Immature natural killer cell (primary cell): ENCODE data around the gene MRGPRF. TPM values are rescaled to one million over a fixed set of nuclear protein-coding genes. Genes with fewer than 3 reads are reported as not detected.
"Not testable (repeated sequence)": the region's sequence is repeated elsewhere in the genome, so short reads cannot be mapped to it uniquely, and the experiment has no call there.

ENCODE experiments used
- DNase-seq, 3 donors: peaks; one replicate each; pipeline ENCODE4 v3.0.0; 2022; ENCODE audit warnings: mixed read lengths in 1 of 3
- H3K27ac Mint-ChIP-seq, 6 donors: one replicate each; pipeline ENCODE4 v1.8.0; 2020; ENCODE audit warnings: mixed read lengths in 6 of 6, mild to moderate bottlenecking in 5 of 6, inconsistent platforms in 4 of 6, moderate library complexity in 3 of 6
- H3K27me3 Mint-ChIP-seq, 3 donors: one replicate each; pipeline ENCODE4 v1.8.0; 2020 to 2021; ENCODE audit warnings: low read depth in 3 of 3, mild to moderate bottlenecking in 3 of 3, mixed read lengths in 3 of 3, moderate library complexity in 3 of 3, inconsistent platforms in 1 of 3
- H3K36me3 Mint-ChIP-seq, 3 donors: one replicate each; pipeline ENCODE4 v1.8.0; 2020; ENCODE audit warnings: mixed read lengths in 3 of 3, inconsistent platforms in 2 of 3, mild to moderate bottlenecking in 2 of 3
- H3K4me1 Mint-ChIP-seq, 2 donors: one replicate each; pipeline ENCODE4 v1.8.0; 2020; ENCODE audit warnings: inconsistent platforms in 2 of 2, mild to moderate bottlenecking in 2 of 2, mixed read lengths in 2 of 2, moderate library complexity in 1 of 2
- H3K4me3 Mint-ChIP-seq, 5 donors: one replicate each; pipeline ENCODE4 v1.8.0; 2020; ENCODE audit warnings: mild to moderate bottlenecking in 5 of 5, mixed read lengths in 5 of 5, inconsistent platforms in 3 of 5, moderate library complexity in 3 of 5
- H3K9me3 Mint-ChIP-seq, 6 donors: one replicate each; pipeline ENCODE4 v1.8.0; 2020; ENCODE audit warnings: mild to moderate bottlenecking in 6 of 6, mixed read lengths in 6 of 6, inconsistent platforms in 4 of 6, moderate library complexity in 3 of 6
- polyA plus RNA-seq, 3 donors: library from polyadenylated mRNA; unstranded; fragments of 300-500 nt; fragmentation: Illumina TruSeq; gene quantifications; one replicate each; pipeline ENCODE4 v1.2.3, GENCODE V29; 2021

The MRGPRF gene
- polyA plus RNA-seq, 3 donors from 2014 or later, result not detected

GRCh38 chr11:68974421-68975194 is 38.4 kb downstream of the MRGPRF start:
- no peaks in the 10 kb centered on the region for H3K36me3 Mint-ChIP-seq
- DNase-seq, result no peak
- no peak overlapping the region for H3K4me3 Mint-ChIP-seq
- H3K4me1 Mint-ChIP-seq, result no peaks in the 10 kb centered on the region
- no peaks in the 10 kb centered on the region for H3K9me3 Mint-ChIP-seq
- H3K27me3 Mint-ChIP-seq, result peaks cover 3 to 4% (median 3%) of the 10 kb centered on the region in 3 donors
- no peak overlapping the region for H3K27ac Mint-ChIP-seq

GRCh38 chr11:68973706-68974105 is 39.3 kb downstream of the MRGPRF start:
- H3K9me3 Mint-ChIP-seq, result not testable (repeated sequence)

GRCh38 chr11:68973219-68973618 is 39.8 kb downstream of the MRGPRF start:
- Mint-ChIP-seq H3K36me3 (no peaks in the 10 kb centered on the region), H3K27ac (no peak overlapping the region), H3K4me3 (no peak overlapping the region), H3K9me3 (no peaks in the 10 kb centered on the region), H3K4me1 (no peaks in the 10 kb centered on the region), H3K27me3 (peaks cover 0 to 3% (median 3%) of the 10 kb centered on the region in 3 donors)
- DNase-seq, result no peak

More at GRCh38 chr11:68973706-68974105, 39.3 kb downstream of the MRGPRF start:
- not testable (repeated sequence) for H3K4me3 Mint-ChIP-seq, H3K36me3 Mint-ChIP-seq, H3K27me3 Mint-ChIP-seq, H3K4me1 Mint-ChIP-seq, DNase-seq
- peak overlapping the region in 1 of 6 donors; percentile 6 for H3K27ac Mint-ChIP-seq

- H3K36me3 Mint-ChIP-seq, result no peaks in the 10 kb centered on the region
- H3K4me1 Mint-ChIP-seq, result no peaks in the 10 kb centered on the region
- peaks cover 0 to 5% (median 3%) of the 10 kb centered on the region in 3 donors for H3K27me3 Mint-ChIP-seq
- H3K27ac Mint-ChIP-seq, result no peak overlapping the region
- no peak overlapping the region for H3K4me3 Mint-ChIP-seq
- no peak for DNase-seq
- H3K9me3 Mint-ChIP-seq, result no peaks in the 10 kb centered on the region
Measured at GRCh38 chr11:68970921-68971636, 42.0 kb downstream of the MRGPRF start.

- Mint-ChIP-seq H3K36me3 (no peaks in the 10 kb centered on the region), H3K4me3 (no peak overlapping the region)
Measured at GRCh38 chr11:68969386-68969785, 43.7 kb downstream of the MRGPRF start.

GRCh38 chr11:68968306-68969250 is 44.5 kb downstream of the MRGPRF start:
- Mint-ChIP-seq H3K4me1 (no peaks in the 10 kb centered on the region), H3K4me3 (no peak overlapping the region)

More at GRCh38 chr11:68969386-68969785, 43.7 kb downstream of the MRGPRF start:
- peaks cover 0 to 5% (median 3%) of the 10 kb centered on the region in 3 donors for H3K27me3 Mint-ChIP-seq
- no peaks in the 10 kb centered on the region for H3K4me1 Mint-ChIP-seq
- H3K9me3 Mint-ChIP-seq, result no peaks in the 10 kb centered on the region
- no peak overlapping the region for H3K27ac Mint-ChIP-seq
- no peak for DNase-seq

GRCh38 chr11:68966894-68967780 is 45.9 kb downstream of the MRGPRF start:
- H3K9me3 Mint-ChIP-seq, result no peaks in the 10 kb centered on the region
- peaks cover 0 to 4% of the 10 kb centered on the region in 2 donors for H3K4me1 Mint-ChIP-seq
- no peak overlapping the region for H3K27ac Mint-ChIP-seq
- DNase-seq, result no peak
- H3K27me3 Mint-ChIP-seq, result peaks cover 0 to 5% (median 3%) of the 10 kb centered on the region in 3 donors
- H3K36me3 Mint-ChIP-seq, result no peaks in the 10 kb centered on the region
- no peak overlapping the region for H3K4me3 Mint-ChIP-seq

More at GRCh38 chr11:68968306-68969250, 44.5 kb downstream of the MRGPRF start:
- DNase-seq, result no peak
- Mint-ChIP-seq H3K27me3 (peaks cover 0 to 5% (median 3%) of the 10 kb centered on the region in 3 donors), H3K36me3 (no peaks in the 10 kb centered on the region), H3K27ac (no peak overlapping the region), H3K9me3 (no peaks in the 10 kb centered on the region)

- H3K27me3 Mint-ChIP-seq, result peaks cover 0 to 5% (median 0%) of the 10 kb centered on the region in 3 donors
- H3K4me1 Mint-ChIP-seq, result peaks cover 0 to 4% of the 10 kb centered on the region in 2 donors
- no peak for DNase-seq
- H3K9me3 Mint-ChIP-seq, result no peaks in the 10 kb centered on the region
- no peak overlapping the region for H3K4me3 Mint-ChIP-seq
- H3K36me3 Mint-ChIP-seq, result no peaks in the 10 kb centered on the region
- H3K27ac Mint-ChIP-seq, result no peak overlapping the region
Measured at GRCh38 chr11:68965901-68966853, 46.9 kb downstream of the MRGPRF start.

- peaks cover 0 to 2% (median 0%) of the 10 kb centered on the region in 3 donors for H3K27me3 Mint-ChIP-seq
Measured at GRCh38 chr11:68963779-68964178, 49.3 kb downstream of the MRGPRF start.

GRCh38 chr11:68962527-68963250 is 50.4 kb downstream of the MRGPRF start:
- peaks cover 0 to 2% (median 0%) of the 10 kb centered on the region in 3 donors for H3K27me3 Mint-ChIP-seq

More at GRCh38 chr11:68963779-68964178, 49.3 kb downstream of the MRGPRF start:
- Mint-ChIP-seq H3K4me1 (peaks cover 0 to 4% of the 10 kb centered on the region in 2 donors), H3K36me3 (no peaks in the 10 kb centered on the region), H3K27ac (no peak overlapping the region), H3K9me3 (no peaks in the 10 kb centered on the region), H3K4me3 (no peak overlapping the region)
- DNase-seq, result no peak

GRCh38 chr11:68961245-68961644 is 51.8 kb downstream of the MRGPRF start:
- no peaks in the 10 kb centered on the region for H3K9me3 Mint-ChIP-seq
- no peak overlapping the region for H3K4me3 Mint-ChIP-seq
- H3K4me1 Mint-ChIP-seq, result peaks cover 0 to 4% of the 10 kb centered on the region in 2 donors
- no peak for DNase-seq
- H3K27ac Mint-ChIP-seq, result no peak overlapping the region
- H3K27me3 Mint-ChIP-seq, result peaks cover 0 to 3% (median 2%) of the 10 kb centered on the region in 3 donors
- no peaks in the 10 kb centered on the region for H3K36me3 Mint-ChIP-seq

More at GRCh38 chr11:68962527-68963250, 50.4 kb downstream of the MRGPRF start:
- no peak for DNase-seq
- Mint-ChIP-seq H3K27ac (peak overlapping the region in 1 of 6 donors; percentile 58), H3K4me3 (no peak overlapping the region), H3K36me3 (no peaks in the 10 kb centered on the region), H3K9me3 (no peaks in the 10 kb centered on the region), H3K4me1 (peaks cover 0 to 4% of the 10 kb centered on the region in 2 donors)
